HG03432 (cell line): ENCODE results near the gene ADAM19.

Source experiments
- ATAC-seq: cut with Tn5 transposase; IDR thresholded peaks from one replicate; pipeline ENCODE4 v1.9.1; 2021; ENCODE audit warnings: mild to moderate bottlenecking, moderate library complexity; ENCODE audit not compliant: unreplicated experiment

The ADAM19 gene

DNA sequence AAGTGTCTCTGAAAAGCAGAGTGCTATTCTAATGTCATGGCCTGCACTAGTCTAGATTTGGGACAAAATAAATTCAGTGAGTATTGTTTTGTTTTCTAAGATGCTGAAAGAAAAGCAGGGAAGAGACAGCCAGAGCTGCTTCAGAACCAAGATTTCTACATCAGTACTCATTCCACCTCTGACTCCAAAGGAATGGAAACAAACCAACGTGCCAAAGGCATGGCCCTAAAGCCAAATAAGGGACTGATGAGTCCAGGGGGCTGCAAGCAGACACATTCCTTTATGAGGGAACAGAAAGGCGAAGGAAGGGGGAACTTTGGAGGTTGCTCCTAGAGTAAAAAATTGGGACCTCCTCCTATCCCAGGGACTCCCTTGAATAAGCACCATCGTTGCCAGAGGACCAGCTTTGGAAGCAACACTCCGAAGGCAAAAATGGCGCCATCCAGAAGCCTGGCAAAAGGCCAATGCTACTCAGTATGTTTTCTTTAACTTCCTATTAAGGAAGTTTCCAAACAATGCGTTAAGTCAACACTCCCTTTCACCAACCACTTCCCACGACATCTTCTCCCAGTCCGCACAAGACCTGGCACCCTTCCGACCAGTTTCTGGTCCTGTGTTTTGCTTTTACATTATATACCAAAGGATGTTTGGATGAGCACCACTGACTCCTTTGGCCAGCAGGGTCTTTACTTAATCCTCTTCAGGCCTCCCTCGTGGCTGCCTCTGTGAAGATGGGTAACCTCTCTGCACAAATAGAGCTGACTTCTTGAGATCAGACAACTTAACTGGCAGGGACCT is 31.6 kb downstream of the ADAM19 start:
- ATAC-seq = no peak

DNA sequence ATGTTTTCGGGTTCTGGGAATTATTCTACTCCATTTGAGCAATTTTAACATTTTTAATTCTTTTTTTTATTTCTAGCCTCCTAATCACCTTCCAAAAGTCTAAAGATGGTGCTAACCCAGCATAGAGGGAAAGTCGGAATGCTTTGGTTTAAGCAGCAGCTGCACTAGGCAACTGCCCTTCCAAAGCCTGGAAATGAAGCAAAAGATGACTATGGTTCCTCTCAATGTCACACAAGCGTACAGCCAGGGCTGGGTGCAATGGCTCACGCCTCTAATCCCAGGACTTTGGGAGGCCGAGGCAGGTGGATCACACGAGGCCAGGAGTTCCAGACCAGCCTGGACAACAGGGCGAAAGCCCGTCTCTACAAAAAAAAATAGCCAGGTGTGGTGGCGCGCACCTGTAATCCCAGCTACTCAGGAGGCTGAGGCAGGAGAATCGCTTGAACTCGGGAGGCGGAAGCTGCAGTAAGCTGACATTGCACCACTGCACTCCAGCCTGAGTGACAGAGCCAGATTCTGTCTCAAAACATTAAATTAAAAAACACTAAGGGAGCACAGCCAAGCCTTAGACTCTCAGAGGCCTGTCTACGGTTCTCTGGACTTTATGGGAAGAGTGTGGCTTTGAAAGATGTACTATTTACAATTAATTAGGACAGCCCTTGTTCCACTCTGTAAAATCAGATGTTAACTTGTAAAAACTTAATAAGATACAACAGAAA is 33.1 kb downstream of the ADAM19 start:
- ATAC-seq = no peak

DNA sequence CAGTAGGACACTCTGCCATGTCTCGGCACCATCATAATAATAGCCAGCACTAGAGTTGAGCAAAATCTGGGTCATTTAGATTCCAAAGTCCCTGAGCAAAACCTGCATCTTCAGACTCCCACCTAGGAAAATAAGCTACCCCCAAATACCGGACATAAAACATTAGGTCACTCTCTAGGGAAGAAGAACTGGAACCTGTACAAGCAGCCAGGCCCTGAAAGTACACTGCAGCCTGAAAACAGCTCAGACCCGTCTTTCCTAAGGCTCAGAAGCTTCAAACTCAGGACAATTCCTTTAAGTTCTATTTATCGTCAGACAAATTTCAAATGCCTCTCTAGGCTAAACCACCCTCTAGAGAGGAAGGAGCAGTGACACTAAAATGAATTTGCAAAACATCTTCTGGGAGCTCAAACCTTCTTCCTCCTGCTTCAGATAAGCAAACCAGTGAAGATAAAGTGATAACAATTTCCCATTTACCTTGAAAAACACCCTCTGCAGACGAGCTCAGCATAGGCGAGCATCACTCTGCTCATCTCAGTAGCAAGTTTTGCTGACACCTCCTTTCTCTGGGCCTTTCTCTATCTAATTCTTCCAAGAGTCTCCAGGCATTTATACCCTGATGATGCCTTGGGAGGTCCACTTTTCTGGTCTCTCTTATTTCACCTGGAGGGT is 34.0 kb downstream of the ADAM19 start:
- ATAC-seq = peak; percentile 1

DNA sequence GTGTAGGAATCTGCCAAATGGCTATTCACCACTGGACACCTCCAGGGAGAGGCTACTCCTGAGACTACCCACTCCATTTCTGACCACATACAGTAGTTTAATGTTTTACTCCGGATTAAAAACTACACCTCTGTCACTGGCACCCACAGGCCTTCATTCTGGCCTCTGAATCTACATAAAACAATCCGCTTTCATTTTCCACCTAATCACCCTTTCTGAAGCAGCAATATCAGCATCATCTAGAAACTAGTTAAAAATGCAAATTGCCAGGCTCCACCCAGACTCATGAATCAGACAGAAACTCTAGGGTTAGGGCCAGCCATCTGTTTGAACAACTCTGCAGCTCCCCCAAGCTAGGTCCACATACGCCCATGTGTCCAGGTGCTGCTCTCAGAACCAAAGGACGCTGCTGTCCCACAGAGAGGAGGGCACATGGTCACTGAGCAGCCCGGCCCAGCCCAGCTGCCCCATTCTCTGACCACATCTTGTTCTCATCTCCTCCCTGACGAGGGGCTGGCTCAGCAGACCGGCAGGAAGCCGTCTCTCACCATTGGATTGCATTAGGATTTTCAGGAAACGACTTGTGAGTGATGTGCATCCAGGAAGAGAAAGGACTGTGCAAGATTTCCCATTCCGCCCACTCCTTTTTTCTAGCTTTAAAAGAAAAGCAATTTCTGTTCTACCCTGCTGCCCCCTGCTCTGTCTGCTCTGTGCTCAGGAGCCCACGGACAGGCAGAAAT is 34.7 kb downstream of the ADAM19 start:
- peak; percentile 96 for ATAC-seq

DNA sequence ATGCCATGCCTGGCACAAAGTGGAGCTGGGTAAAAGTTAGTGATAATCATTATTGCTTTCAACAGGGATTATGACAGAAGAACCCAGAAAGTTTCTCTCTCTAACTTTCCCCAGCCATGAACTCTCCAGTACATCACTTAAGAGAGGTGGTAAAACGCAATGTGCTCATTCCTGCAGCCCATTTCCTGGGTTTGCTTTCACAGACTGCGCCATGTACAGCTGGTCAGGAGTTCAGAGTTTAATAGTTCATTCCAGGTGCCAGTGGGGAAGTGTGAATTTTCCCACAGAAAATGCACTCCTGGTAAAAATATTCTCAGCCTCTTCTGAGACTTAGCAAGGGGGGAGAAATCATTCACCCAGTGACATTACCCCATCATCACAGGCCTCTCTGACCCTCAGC is 35.5 kb downstream of the ADAM19 start:
- peak; percentile 11 for ATAC-seq

DNA sequence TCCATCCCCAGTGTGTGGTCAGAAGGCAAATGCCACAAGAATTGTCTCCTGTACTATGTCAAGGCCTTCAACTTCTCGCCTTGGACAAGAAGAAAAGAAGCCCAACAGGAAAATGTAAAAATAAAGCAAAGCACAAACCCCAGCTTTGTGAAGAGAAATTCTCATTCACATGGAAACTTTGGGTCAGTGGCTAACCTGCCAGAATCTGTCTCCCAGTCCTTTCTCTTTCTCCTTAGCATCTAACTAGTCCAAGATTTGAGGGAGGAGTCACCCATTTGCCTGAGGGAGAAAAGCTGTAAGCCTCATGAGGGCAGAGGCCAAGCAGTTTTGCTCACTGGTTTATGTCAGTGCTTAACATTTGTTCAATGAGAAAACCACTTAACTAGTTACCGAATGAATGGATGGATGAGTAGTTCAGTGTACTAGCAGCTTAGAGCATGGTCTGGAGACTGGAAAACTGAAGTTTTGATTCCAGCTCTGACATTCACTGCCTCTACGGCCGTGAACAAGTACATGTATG is 36.0 kb downstream of the ADAM19 start:
- ATAC-seq = no peak

DNA sequence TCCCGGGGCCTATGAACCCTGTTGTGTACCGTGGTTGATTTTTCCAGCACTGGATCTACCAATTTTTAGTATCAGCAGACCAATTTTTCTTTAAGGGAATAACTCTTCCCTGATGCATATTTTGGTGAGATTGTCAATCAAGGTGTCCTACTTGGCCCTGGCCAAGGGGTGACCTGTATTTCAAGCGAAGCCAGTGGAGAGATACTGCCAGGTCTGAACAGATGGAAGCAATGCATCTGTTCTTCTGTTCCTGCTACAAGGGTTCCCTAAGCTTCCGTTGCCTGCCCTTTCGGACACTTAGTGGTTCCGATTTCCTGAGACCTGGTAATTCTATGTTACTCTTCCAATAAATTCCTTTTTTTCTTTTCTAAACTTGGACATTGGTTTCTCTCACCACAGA is 37.3 kb downstream of the ADAM19 start:
- no peak for ATAC-seq

DNA sequence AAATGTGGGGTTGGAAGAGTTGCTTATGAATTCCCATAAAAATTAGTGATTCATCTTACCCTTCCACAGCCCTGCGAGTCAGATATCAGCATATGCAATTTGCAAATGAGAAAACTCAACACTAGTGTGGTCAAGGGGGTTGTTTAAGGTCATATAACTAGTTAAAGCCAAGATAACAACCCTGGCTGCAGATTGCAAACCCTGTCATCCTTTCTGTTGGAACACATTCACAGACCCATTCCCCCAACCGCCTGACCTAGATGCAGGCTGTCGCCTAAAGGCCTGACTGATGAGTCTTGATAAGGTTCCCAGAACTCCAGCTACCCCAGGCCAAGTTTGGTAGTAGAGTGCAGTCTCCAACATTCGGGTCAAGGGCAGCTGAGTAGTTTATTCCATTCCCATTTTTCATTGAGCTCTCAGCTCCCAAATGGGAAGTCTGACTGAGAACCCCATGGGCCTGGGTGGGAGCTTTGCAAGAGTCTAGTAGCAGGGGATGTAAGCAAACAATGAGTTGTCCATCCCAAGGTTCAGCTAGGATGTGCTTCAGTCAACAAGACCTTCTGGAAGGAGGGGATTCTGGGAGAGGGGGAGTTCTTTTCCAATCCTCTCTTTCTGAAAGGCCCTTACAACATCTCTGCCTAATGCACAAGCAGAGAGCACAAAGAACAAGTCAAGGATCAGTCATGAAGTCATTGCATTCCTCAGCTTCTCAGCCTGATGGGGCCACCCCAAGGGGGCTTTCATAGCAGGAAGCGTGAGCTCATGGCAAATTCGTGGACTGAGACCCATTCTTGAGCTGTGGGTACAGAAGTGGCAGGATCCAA is 40.3 kb downstream of the ADAM19 start:
- no peak for ATAC-seq

DNA sequence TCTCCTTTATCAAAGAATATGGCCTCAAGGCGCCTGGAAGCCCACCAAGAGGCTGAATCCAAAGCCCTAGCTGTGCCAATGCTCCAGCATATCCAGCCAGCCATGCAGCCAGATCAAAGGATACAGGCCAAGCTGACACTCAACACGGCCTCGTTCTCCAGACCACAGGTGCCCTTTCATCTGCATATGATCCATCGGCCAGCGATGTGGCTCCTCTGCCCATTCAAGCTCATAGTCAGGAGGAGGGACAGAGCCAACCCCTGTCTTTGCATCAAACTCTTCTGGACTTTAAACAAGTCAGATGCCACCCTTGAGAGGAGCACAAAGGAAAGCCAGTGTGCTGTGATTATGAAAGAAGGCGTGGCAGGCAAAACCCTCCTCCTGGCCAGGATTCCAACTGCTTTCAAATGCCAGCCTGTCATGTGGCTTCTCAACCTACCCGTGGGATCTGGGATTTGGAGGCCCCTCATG is 42.5 kb downstream of the ADAM19 start:
- ATAC-seq = no peak

DNA sequence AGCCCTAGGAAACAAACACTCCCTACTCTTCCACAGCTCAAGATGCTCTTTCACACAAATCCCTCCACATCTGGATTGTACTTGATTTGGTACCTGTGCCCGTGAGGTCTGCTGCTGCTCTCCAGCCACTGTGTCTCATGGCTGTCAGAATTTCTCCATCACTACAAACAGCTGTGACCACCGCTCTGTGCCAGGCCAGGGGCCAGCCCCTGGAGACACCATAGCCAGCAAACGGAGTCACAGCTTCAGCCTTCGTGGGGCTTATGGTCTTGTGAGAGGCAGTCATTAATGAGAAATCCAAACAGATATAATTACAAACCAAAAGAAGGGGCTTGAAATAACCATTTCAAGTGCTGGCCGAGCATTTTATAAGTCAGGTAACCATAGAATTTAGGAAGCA is 43.6 kb downstream of the ADAM19 start:
- ATAC-seq = no peak

DNA sequence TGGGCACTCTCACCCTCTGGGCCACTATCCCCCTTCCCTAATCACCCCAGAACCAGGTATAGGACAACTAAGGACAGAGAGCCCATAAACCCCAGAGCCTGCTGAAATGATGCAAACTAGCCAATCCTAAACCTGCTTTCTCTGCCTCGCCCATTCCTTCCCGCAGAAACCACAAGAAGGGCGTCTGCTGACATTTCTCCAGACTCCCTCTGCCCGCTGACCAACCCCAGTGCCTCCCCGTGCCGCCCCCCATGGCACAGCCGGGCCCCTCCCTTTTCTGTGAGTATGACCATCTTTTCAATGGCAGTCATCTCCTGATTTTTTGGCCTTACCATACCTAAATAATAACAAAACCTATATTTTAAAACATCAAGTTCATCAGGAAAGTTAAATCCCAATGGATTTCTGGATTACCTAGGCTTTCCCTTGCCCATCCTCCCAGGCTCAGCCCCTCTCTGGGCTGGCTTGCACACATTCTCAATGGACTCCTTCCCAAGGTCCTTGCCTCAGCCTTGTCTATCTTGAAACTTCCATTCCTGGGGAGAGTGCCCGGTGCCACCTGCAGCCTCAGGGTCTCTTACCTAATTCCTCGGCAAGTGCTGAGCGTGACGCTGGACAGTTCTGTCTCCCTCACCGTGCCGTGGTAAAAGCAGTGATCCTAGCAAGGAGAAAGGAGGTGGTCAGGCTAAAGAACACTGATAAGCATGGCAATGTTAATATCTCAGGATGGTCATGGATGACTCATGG is 45.2 kb downstream of the ADAM19 start:
- ATAC-seq = no peak

DNA sequence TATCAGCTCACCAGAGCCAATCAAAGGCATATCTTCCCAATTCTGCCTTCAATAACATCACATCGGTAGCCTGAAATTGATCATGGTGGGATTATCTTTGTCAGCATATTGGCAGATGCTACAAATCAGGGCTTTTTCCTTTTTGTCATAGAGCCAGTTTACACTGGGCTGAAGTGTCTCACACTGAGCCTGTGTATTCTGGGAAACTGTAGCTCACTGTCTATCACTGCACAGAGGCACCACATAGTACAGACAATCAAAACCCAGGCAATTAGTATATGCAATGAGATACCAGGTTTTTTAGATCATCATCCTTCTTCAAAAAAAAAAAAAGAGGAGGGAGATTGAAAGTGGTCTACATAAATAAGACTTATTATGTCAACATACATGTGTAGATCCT is 46.6 kb downstream of the ADAM19 start:
- no peak for ATAC-seq

DNA sequence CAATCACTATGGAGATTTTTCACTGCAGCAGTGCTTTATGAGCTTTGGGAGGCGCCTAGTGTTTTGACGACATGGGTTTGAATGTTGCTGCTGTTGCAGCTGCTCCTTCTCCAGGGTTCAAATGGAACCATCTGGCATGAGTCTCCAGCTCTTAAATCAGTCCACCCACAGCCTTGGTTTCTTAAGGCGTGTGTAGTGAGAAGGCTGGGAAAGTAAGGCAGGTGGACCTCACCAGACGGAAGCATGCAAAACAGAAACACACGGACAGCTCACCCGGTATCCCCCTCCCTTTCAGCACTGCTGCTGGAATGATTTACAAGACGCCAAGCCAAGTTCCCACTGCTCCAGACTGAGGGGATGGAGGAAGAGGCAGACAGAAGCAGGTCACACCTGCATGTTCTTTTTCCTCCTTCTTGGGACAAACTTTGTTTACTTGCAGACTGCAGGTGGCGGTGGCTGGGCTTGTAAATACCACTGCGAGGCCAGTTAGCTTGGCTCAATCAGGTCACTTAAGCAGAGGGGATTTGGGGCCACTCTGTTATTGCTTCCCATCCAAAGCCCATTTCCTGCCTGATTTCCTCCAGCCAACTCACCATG is 47.4 kb downstream of the ADAM19 start:
- ATAC-seq = no peak

DNA sequence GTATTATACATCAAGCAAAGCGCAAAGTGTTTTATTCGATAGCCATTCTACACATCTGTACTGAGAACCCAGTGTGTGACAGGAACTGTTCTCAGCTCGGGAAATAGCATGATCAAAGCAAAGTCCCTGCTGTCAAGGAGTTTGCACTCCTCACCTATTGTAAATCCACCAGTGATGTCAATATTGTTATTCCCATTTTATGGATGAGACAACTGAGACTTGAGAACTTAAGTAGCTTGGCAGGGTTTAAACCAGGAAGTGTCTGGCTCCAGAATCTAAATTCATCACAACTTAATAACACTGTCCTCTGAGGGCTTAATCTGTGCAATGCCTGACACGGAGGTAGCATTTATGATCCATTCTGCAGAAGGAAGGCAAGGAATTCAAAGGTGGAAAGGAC is 50.7 kb downstream of the ADAM19 start:
- no peak for ATAC-seq

DNA sequence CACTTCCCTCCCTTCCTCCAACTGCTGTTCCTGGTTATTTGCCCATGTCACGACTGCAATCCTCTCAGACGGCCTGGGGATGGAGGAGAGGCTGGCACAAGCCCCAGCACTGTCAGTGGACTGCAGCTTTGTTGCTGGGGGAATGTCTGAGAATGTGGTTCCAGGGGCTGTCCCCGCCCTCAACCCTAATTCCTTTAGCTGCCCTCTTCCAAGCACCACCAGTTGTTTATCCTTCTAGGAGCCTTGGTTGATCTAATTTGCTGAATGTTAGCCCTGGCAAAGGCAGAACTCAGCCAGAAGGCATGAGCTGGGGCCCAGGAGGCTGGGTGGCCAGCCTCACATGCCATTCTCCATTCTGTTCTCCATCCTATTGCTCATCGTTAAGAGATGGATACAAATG is 51.6 kb downstream of the ADAM19 start:
- no peak for ATAC-seq

DNA sequence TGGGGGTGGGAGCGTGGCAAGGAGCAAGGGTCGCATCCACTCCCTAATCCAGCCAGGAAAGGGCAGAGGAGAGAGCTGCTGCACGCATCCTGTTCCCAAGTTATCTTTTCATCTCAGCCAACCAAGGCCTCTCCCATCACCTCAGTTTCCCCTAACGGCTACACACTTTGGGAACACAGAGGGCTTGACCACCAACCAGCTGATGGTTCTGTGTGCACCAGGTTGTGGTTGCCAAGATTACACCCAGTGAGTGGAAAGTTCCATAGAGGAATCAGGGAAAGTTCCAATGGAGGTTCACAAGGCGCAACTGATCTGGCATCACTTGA is 53.9 kb downstream of the ADAM19 start:
- ATAC-seq = no peak

DNA sequence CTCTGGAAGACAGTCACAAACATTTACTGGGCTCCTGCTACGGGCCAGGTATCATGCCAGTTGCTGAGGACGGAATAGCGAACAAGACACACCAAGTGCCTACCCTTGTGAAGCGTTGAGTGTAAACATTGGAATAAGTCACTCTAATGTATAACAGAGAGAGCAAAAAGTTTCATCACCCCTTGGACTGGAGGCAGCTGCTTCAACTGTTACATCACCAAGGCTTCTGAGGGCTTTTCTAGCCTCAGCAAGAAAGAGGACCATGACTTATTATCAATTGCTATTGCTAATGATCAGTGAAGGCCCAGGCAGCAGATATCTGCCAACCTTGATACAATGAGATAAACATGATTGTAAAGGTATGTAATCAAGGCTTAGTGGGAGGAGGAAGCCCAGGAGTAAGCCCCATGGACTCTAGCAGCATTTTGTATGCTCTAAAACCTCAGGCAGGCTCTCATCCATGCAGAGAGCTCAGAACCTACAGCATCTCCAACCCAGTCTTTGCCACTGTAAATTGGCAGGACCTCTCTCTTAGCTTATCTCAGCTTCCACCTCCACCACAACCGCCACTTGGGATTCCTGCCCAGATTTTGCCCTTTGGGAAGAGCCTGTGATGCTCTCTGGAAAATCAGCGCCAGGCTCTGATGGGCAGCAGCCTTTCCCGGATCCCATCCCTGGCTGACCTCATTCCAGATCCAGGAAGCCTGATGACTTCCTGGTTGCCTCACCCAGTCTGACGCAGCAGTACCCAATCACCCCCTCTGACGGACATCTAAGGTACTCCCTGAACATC is 54.5 kb downstream of the ADAM19 start:
- no peak for ATAC-seq

DNA sequence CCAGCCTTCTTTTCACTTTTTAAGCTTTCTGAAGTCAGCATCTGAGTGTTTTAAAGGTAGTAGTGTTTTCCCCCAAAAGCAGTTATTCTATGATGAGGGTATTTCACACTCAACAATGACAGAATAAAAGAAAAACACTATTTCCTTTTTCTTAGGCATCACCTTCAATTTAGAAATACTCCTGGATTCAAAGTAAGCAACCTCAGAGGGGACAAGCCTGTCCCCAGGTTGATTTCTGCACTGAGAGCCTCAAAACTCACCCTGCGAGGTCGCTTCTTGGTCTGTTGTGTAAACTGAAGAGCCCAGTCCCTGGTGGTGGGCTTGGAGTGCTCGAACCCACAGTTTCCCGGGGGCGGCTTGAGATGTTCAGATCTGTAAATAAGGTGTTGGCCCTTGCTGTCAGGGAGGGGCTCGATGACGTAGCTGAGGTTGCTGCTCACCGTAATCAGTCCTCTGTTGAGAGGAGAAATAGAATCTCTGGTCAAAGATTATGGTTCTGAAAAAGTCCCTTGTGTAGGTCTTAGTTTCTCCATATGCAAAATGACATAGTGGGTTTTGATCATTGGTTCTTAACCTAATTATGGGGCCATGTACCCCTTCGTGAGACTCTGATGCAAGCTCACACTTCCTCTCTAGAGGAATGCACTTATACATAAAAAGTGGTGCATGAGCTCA is 55.9 kb downstream of the ADAM19 start:
- peak; percentile 67 for ATAC-seq
